HT-29 (cell line): ENCODE data around the gene STAT5B. TPM values are rescaled to one million over a fixed set of nuclear protein-coding genes. Genes with fewer than 3 reads are reported as not detected.
A peak's percentile ranks its signal among the peaks of the same experiment; 100 is the strongest.
"Not testable (repeated sequence)": the region's sequence is repeated elsewhere in the genome, so short reads cannot be mapped to it uniquely, and the experiment has no call there.

Experiments used
- DNase-seq: peaks from one replicate; pipeline ENCODE4 v3.0.0-alpha.2; 2015; ENCODE audit warnings: low spot score
- total RNA-seq: library from RNA; depleted of rRNA; stranded (reverse); fragments of >200 nt; shearing (Covaris generic); gene quantifications from 2 replicates; pipeline ENCODE4 v1.2.3, GENCODE V29; 2014

The STAT5B gene
- total RNA-seq, 1 experiment from 2014 or later: 11.1 TPM

DNA sequence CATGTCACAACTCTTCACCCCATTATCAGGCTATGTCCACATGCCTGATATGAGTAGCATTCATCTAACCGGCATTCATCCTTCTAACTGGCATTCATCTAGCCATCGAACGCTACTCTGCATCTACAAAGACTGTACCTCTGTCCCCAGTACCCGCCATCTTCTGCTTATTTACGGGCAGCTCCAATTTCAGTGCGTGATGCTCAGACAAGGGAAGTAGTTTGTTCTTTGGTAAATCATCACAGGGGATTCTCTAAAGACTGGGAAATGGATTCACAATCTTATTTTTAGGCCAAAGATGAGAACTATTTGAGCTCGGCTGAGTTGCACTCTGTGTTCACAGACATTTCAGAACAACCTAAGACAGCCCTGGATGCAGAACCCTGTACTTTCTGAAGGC lies 39.4 kb downstream of the STAT5B start:
- no peak for DNase-seq

DNA sequence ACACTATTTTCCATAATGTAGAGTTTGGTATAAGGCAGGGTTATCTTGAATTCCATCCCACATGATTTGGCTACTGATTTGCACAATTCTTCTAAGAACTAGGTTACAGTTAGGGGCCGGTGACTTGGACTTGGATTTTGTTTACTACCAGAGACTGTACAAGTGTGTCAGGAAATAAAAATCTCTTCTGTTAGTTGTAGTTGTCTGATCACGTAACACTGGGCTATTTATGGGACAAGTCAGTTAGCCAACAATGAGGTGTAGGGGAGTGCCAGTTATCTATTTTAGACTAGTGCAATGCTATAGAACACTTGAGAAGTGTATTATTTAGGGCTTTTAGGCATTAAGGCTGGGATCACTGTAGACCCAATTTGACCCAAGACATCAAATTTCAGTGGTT lies 42.2 kb downstream of the STAT5B start:
- no peak for DNase-seq

DNA sequence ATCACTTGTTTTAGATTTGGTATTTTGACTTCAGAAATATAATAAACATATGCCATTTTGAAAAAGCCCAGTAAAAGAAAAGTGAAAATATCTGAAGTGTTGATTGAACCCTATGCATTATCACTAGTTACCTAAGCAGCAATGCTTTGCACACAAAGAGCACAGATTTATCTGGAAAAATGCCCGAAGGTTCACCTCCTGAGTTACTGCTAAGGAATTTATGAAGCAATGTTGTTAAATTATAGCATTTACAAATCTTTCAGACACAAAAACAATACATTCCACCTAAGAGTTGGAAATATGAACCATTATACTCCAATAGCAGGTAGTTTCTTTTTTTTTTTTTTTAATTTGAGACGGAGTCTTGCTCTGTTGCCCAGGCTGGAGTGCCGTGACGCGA lies 43.0 kb downstream of the STAT5B start:
- DNase-seq: no peak

DNA sequence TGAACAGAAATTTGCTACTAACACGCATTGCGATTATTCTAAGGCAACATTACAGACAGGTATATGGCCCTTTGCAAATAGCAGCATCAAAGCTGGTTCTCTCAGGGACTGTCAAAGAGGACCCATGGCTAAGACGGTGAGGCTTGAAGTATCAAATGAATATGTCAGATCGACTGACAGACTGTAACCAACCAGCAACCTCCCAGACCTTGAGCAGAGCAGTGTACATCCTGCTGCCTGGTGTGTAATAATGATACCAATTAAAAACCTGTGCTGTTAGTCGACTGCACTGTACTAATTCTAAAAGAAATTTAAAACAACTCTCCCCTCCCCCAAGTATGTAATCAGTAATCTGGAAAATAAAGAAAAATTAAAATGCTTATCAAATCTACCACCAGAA lies 46.0 kb downstream of the STAT5B start:
- no peak for DNase-seq

DNA sequence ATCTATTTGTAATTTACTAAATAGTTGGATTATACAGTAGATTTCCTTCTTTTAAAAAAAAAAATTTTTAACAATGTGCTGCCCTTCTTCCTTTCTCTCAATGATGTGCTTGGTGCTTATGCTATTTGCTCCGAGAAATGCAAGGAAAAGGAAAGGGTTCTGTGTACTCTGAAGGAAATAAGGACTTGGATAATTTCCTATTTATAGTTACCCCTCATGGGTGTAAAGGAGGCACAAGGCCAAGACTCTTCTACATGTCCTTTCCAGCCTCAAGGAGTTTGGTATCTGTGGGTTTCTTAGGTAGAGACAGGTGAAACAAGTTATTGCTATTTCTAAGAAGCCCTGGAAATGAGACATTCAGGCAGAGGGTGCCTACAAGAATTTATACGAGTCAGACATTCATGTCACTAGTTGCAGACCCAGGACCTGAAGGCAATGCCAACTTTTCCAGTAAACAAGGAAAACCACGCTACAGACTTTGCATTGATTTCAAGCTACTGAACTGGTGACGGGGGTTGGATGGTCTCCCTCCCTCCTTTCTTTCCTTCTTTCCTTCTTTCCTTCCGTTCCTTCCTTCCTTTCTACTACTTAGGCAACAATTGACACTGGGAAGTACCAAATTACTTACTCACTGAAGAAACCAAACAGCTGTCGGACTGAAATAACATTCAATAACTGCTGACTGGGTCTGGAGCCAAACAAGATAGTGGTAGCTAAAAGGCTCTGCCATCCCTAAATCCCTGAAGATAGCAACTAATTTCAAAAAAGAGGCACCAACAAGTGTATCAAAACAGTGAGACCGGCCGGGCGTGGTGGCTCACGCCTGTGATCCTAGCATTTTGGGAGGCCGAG lies 48.1 kb downstream of the STAT5B start:
- DNase-seq: no peak

DNA sequence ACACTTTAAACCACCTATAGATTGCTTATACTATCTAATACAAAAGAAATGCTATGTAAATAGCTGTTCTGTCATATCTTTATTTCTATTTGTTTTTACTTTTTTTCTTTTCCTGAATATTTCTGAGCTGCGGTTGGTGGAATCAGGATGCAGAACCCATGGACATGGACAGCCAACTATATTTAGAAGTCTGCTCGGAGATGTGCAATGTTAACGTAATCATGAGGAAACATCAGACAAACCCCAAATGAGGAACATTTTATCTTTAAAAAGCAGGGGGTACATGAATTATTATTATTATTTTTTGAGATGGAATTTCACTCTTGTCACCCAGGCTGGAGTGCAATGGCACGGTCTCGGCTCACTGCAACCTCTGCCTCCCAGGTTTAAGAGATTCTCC lies 50.5 kb downstream of the STAT5B start:
- DNase-seq: no peak

DNA sequence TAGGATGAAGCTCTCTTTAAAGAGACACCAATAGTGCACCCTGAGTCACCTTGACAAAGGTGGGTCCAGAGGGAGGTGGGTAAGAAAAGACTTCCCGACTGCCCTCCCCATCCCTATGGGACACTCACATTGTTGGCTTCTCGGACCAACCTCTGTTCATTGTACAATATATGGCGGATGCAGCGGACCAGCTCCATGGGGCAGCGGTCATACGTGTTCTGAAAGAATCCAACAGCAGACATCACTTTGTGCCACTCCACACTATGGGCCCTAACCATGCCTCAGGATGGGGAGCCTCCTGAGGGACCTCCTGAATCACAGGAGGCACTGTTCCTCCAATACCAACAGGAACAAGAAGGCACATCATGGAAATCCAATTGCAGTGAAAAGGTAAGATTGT lies 51.5 kb downstream of the STAT5B start:
- DNase-seq: no peak

DNA sequence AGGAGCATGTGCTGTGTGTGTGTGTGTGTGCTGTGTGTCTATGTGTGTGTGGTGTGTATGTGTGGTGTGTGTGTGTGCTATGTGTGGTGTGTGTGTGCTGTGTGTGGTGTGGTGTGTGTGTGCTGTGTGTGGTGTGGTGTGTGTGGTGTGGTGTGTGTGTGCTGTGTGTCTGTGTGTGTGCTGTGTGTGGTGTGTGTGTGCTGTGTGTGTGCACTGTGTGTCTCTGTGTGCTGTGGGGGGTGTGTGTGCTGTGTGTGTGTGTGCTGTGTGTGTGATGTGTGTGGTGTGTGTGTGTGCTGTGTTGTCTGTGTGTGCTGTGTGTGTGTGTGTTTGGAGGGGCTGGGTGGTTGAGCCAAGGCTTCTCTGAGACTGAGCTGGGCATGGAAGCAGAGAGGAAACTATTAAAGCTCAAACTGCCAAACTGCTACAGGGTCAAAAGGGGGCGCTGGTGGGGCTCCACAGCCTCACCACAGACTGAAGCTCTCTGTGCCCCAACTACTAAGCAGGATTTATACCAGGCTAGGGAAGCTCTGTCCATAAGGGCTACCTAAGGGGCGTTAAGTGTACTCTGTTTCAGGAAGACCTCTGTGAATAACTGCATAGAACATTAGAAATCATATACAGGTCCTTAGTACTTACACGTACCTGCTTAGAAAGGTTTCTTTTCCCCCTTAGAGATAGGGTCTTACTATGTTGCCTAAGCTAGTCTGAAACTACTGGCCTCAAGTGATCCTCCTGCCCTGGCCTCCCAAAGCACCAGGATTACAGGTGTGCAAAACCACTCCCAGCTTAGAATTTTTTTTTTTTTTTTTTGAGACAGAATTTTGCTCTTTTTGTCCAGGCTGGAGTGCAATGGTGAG lies 54.1 kb downstream of the STAT5B start:
- DNase-seq: peak; percentile 30

DNA sequence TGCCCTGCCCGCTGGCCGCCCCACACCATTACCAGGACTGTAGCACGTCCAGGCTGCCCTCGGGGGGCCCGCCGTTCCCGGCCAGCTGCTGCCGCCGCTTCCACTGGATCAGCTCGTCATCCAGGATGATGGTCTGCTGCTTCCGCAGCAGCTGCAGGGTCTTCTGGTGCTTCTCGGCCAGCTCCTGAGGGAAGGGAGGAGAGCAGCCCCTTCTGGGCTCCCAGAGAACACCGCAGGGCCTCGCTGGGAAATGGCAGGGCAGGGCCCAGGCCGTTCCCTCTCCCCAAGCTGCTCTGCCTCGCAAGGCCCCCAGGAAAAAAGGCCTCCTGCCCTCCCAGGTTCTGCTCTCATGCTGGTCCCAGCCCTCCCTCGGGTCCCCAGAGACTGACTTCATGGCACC lies 56.9 kb downstream of the STAT5B start:
- not testable (repeated sequence) for DNase-seq

GRCh38 chr17:42214156-42214555 lies 62.0 kb downstream of the STAT5B start:
- DNase-seq: no peak

DNA sequence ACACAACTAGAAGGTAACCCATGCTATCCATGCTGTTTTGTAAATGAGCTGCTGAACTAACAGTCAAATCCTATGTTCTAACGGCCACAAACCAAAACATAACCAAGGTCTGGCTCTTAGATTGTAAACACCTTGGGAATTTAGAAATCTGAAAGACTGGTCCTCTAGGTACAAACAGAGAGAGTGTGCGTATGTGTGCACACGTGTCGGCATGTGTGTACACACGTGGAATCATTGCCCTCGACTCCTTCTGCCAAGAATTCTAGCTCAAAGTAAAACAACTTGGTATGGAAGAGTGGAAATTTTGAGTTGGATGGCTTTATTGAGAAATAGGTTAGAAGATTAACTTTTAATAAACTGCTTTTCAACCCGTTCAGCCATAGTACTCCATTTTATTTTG lies 63.8 kb downstream of the STAT5B start:
- no peak for DNase-seq

GRCh38 chr17:42211921-42212341 lies 64.3 kb downstream of the STAT5B start:
- not testable (repeated sequence) for DNase-seq

- DNase-seq: no peak
Observed at GRCh38 chr17:42210046-42210445, 66.1 kb downstream of the STAT5B start.

- not testable (repeated sequence) for DNase-seq
Observed at GRCh38 chr17:42206153-42206612, 70.0 kb downstream of the STAT5B start.

- DNase-seq: no peak
Observed at GRCh38 chr17:42203354-42203753, 72.8 kb downstream of the STAT5B start.

DNA sequence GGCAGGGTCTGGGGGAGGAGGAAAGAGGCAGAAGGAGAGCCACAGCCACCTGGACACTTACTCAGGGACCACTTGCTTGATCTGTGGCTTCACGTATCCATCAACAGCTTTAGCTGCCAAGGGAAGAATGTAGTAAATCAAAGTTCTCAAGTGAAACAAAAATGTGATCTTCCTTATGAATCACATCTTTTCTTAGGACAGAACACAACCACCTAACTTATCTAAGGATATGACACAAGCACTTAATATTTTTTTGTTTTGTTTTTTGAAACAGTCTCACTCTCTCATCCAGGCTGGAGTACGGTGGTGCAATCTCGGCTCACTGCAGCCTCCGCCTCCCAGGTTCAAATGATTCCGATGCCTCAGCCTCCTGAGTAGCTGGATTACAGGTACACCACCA lies 73.5 kb downstream of the STAT5B start:
- no peak for DNase-seq

DNA sequence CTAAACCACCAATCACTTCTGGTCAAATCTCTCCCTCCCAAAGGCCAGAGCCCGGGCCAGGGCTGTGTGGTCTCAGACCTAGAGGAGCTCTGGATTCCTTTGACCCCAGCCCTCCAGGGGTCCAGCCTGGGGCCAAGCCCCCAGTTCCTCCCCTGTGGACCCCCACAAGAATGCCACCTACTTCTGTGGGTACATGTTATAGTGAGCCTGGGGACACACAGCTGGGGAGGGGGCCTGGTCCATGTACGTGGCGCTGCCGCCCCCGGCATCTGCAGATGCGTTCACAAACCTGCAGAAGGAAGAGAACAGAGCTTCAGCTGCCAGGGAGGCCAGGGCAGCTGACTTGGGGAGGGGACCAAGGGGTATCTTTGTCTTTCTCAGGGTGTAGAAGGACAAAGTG lies 74.0 kb downstream of the STAT5B start:
- DNase-seq: no peak

DNA sequence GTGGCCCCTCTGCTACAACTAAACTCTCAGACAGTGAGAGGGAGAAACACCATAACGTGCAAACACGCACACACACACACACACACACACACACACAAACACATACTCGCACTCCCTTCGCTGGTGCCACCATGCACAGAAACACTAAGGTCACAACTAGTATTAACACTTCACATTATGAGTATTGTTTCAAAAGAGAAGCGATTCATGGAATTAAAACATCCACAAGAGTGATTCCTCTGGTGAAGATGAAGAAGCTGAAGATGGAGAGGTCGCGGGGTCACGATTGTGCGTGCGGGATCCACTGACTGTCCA lies 74.8 kb downstream of the STAT5B start:
- DNase-seq: no peak

GRCh38 chr17:42200706-42201457 lies 75.3 kb downstream of the STAT5B start:
- DNase-seq: peak; percentile 41

GRCh38 chr17:42199416-42200011 lies 76.7 kb downstream of the STAT5B start:
- no peak for DNase-seq

GRCh38 chr17:42198897-42199296 lies 77.3 kb downstream of the STAT5B start:
- no peak for DNase-seq
